Lower lobe of right lung (tissue), 2 donors: ENCODE measurements around the gene MTMR6. TPM values are rescaled to one million over a fixed set of nuclear protein-coding genes. Genes with fewer than 3 reads are reported as not detected.

Experiments used
- ATAC-seq, 2 donors: fragments of 200-7000 bp; cut with Tn5 transposase; one replicate each; pipeline ENCODE4 v1.9.1; 2020 to 2022; ENCODE audit warnings: mild to moderate bottlenecking in 2 of 2, moderate library complexity in 2 of 2
- DNase-seq: peaks from one replicate; pipeline ENCODE4 v3.0.0-alpha.2; 2020
- H3K27ac ChIP-seq: fragments of 200-600 bp; one replicate; pipeline ENCODE4 v1.8.0; 2022
- H3K27me3 ChIP-seq: fragments of 200-600 bp; one replicate; pipeline ENCODE4 v1.8.0; 2022; ENCODE audit warnings: low read depth
- H3K36me3 ChIP-seq: fragments of 200-600 bp; one replicate; pipeline ENCODE4 v1.8.0; 2022; ENCODE audit warnings: mild to moderate bottlenecking
- H3K4me1 ChIP-seq: fragments of 200-600 bp; one replicate; pipeline ENCODE4 v1.8.0; 2022
- H3K4me3 ChIP-seq: fragments of 200-600 bp; one replicate; pipeline ENCODE4 v1.8.0; 2022; ENCODE audit warnings: mild to moderate bottlenecking
- H3K9me3 ChIP-seq: fragments of 200-600 bp; one replicate; pipeline ENCODE4 v1.8.0; 2022
- CTCF ChIP-seq: fragments of 200-600 bp; IDR thresholded peaks from one replicate; pipeline ENCODE4 v1.8.0; 2022; ENCODE audit warnings: antibody characterized with exemption, mild to moderate bottlenecking
- intact Hi-C: fragments of 100-400 bp; cut with DNase I; formaldehyde crosslinking; loops from one replicate; pipeline ENCODE4 v1.11.0; 2022
- long read RNA-seq: library from polyadenylated mRNA; unstranded; transcript quantifications from one replicate; pipeline ENCODE4 v2.0.0, GENCODE V29; 2021
- total RNA-seq: library from RNA; stranded (reverse); fragmentation: NEBNext Ultra II Directional; extraction: Animal tissue kit (Norgen Biotek cat#: 25700); gene quantifications from one replicate; pipeline ENCODE4 v1.2.1, GENCODE V29; 2021
- donor health status: DM: no; HTN: yes; CAD: no; lungs with severe emphysema.

Gene MTMR6
- 19.8 TPM for total RNA-seq
- long read RNA-seq, full-length matches to known transcripts, result 50 of 55 reads
- long read RNA-seq, partial matches to known transcripts, result 3 of 55 reads
- long read RNA-seq, other reads (novel, unspliced or antisense), result 2 of 55 reads

GRCh38 chr13:25286969-25287961 is at the start of gene MTMR6:
Gene MTMR6, minus strand, starts transcription at chr13:25287488. Its CDS starts 241 bp downstream, at chr13:25287247.
- Histone ChIP-seq H3K27ac (peak within 1 kb of the TSS; percentile 96), H3K36me3 (no peaks in the 10 kb centered on the region), H3K9me3 (no peaks in the 10 kb centered on the region), H3K4me3 (peak within 1 kb of the TSS; percentile 95), H3K4me1 (peaks cover 14% of the 10 kb centered on the region), H3K27me3 (no peaks in the 10 kb centered on the region)
- ATAC-seq, result peak; percentile 98 to 100
- DNase-seq, result peak; percentile 96
- intact Hi-C loops, result no loop called here
- peak; percentile 100 for TF ChIP-seq CTCF

- no peaks in the 10 kb centered on the region for H3K4me1 ChIP-seq
- intact Hi-C loops, result no loop called here
- H3K27me3 ChIP-seq, result no peaks in the 10 kb centered on the region
- TF ChIP-seq CTCF, result no peak
- H3K9me3 ChIP-seq, result no peaks in the 10 kb centered on the region
- peaks cover 87% of the 10 kb centered on the region for H3K36me3 ChIP-seq
- no peak overlapping the region for H3K27ac ChIP-seq
- no peak for ATAC-seq
- H3K4me3 ChIP-seq, result no peak overlapping the region
- no peak for DNase-seq
Measured at GRCh38 chr13:25335856-25336255, 48.6 kb upstream of the MTMR6 start.

GRCh38 chr13:25330541-25330940 is 43.3 kb upstream of the MTMR6 start:
- Histone ChIP-seq H3K27ac (no peak overlapping the region), H3K4me1 (no peaks in the 10 kb centered on the region), H3K27me3 (no peaks in the 10 kb centered on the region), H3K4me3 (no peak overlapping the region), H3K36me3 (peaks cover 96% of the 10 kb centered on the region), H3K9me3 (no peaks in the 10 kb centered on the region)
- intact Hi-C loops, result no loop called here
- DNase-seq (no peak), ATAC-seq (no peak)
- TF ChIP-seq CTCF, result no peak

GRCh38 chr13:25329706-25330105 is 42.4 kb upstream of the MTMR6 start:
- Histone ChIP-seq H3K27ac (no peak overlapping the region), H3K9me3 (no peaks in the 10 kb centered on the region), H3K27me3 (no peaks in the 10 kb centered on the region), H3K4me3 (no peak overlapping the region), H3K4me1 (no peaks in the 10 kb centered on the region), H3K36me3 (peaks cover 98% of the 10 kb centered on the region)
- intact Hi-C loops, result no loop called here
- no peak for TF ChIP-seq CTCF
- no peak for ATAC-seq
- no peak for DNase-seq

GRCh38 chr13:25324100-25324499 is 36.8 kb upstream of the MTMR6 start:
- Histone ChIP-seq H3K36me3 (peaks cover 99% of the 10 kb centered on the region), H3K27ac (no peak overlapping the region), H3K4me1 (no peaks in the 10 kb centered on the region), H3K27me3 (no peaks in the 10 kb centered on the region), H3K9me3 (no peaks in the 10 kb centered on the region), H3K4me3 (no peak overlapping the region)
- TF ChIP-seq CTCF, result no peak
- ATAC-seq (peak in 1 of 2 donors; percentile 40), DNase-seq (no peak)
- intact Hi-C loops, result no loop called here
